ENCODE data around the gene DLGAP3. TPM values are rescaled to one million over a fixed set of nuclear protein-coding genes. Genes with fewer than 3 reads are reported as not detected.

DLGAP3 gene
- total RNA-seq, 1 experiment from 2014 or later = 0.27 TPM

- Histone ChIP-seq H3K9ac (ENCODE audit: low read length) (no peak overlapping the region), H3K9me2 (ENCODE audit: insufficient read depth) (no peaks in the 10 kb centered on the region), H3K27me3 (ENCODE audit: insufficient read depth, low read length) (peaks cover 46% of the 10 kb centered on the region), H4K20me1 (ENCODE audit: insufficient read depth) (no peaks in the 10 kb centered on the region), H3K27ac (ENCODE audit: low read depth, low read length) (no peak overlapping the region), H3K4me2 (ENCODE audit: low read length) (0 out of 2 replicates have a peak overlapping the region, but pooled peaks have one; percentile 7), H3K79me2 (ENCODE audit: insufficient read depth, low read length) (no peaks in the 10 kb centered on the region), H3K4me1 (ENCODE audit: control insufficient read depth in 1 of 2, insufficient read depth in 2 of 2, low read length in 2 of 2) (peaks cover 3 to 8% of the 10 kb centered on the region in 2 experiments; a peak in 3 of 4 replicates), H3K9me3 (ENCODE audit: control insufficient read depth in 1 of 2, insufficient read depth in 1 of 2, low read depth in 1 of 2, low read length in 2 of 2) (no peaks in the 10 kb centered on the region), H3K36me3 (ENCODE audit: control insufficient read depth in 1 of 2, insufficient read depth in 2 of 2, low read length in 2 of 2) (no peaks in the 10 kb centered on the region), H2AFZ (ENCODE audit: low read depth, low read length, poor library complexity, severe bottlenecking) (no peak overlapping the region), H3K4me3 (replicated peaks in 1 of 2; ENCODE audit: low read depth in 1 of 2, low read length in 2 of 2) (no peak overlapping the region)
- TF ChIP-seq SIN3A (IDR thresholded peaks at IDR 0.05; ENCODE audit: low read depth) (no peak), CEBPB (IDR thresholded peaks at IDR 0.05; ENCODE audit: low read depth) (no peak), FOSL1 (IDR thresholded peaks at IDR 0.05; ENCODE audit: low read depth) (no peak), REST (IDR thresholded peaks at IDR 0.05; ENCODE audit: low read depth) (no peak), MAX (IDR thresholded peaks at IDR 0.05) (no peak), ELF1 (IDR thresholded peaks at IDR 0.05; ENCODE audit: borderline replicate concordance, low read depth) (no peak), ATF3 (IDR thresholded peaks at IDR 0.05) (no peak), POLR2AphosphoS5 (IDR thresholded peaks at IDR 0.05; ENCODE audit: low read depth, low read length) (no peak), EZH2phosphoT487 (IDR thresholded peaks at IDR 0.05; ENCODE audit: borderline replicate concordance) (no peak), CBX3 (IDR thresholded peaks at IDR 0.05; ENCODE audit: low read depth) (no peak), SRF (IDR thresholded peaks at IDR 0.05; ENCODE audit: low read depth) (no peak)
- ATAC-seq = no peak
- ChIA-PET CTCF (no interaction called here), RAD21 (ENCODE audit: low non-redundant PET in 1 of 2, low total read pairs in 2 of 2, uncharacterized antibody in 2 of 2, unreplicated experiment in 2 of 2) (no interaction called here), POLR2A (no interaction called here)
- intact Hi-C loops (cut with micrococcal nuclease) = no loop called here
- no peak for DNase-seq (ENCODE audit: low read depth, low spot score)
- no TSS peak for BruUV-seq (replicated peaks)
These were observed 11.0 kb downstream of the DLGAP3 start for GRCh38 chr1:34918386-34918976.

All from HCT116 (cell line).